Measurements from ENCODE around the gene REL.

DNA sequence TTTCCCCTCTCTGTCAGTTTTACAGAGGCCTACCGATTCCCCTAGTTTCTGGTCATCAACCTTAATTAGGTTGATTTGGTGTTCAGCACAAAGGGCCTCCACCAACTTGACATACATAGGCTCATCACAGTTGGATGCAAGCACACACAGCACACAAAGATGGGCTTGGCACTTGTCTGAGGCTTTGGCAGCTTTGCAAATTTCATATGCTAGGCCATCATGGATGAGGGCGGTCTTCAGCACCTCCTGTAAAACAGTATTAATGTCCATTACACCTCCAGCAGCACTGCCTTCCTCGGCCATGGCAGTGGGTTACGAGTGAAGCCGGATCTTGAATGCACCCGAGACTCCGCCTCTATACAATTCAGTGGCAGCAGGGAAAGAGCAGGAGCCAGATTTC, 56.9 kb downstream of the REL start:
- TF ChIP-seq ZNF155 (tag by site-specific recombination; IDR thresholded peaks at IDR 0.05) (no peak), SALL2 (tag by site-specific recombination; IDR thresholded peaks at IDR 0.05; ENCODE audit: borderline replicate concordance) (no peak), ZNF48 (tag by site-specific recombination; IDR thresholded peaks at IDR 0.05) (no peak), ZNF335 (tag by site-specific recombination; conservative IDR thresholded peaks at IDR 0.05) (no peak), ZNF510 (tag by site-specific recombination; IDR thresholded peaks at IDR 0.05; ENCODE audit: insufficient replicate concordance) (no peak), YY2 (tag by site-specific recombination; IDR thresholded peaks at IDR 0.05) (no peak), ZNF23 (tag by site-specific recombination; IDR thresholded peaks at IDR 0.05; ENCODE audit: borderline replicate concordance) (no peak)
- TF ChIP-seq, protein P1, sequence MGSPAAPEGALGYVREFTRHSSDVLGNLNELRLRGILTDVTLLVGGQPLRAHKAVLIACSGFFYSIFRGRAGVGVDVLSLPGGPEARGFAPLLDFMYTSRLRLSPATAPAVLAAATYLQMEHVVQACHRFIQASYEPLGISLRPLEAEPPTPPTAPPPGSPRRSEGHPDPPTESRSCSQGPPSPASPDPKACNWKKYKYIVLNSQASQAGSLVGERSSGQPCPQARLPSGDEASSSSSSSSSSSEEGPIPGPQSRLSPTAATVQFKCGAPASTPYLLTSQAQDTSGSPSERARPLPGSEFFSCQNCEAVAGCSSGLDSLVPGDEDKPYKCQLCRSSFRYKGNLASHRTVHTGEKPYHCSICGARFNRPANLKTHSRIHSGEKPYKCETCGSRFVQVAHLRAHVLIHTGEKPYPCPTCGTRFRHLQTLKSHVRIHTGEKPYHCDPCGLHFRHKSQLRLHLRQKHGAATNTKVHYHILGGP (tag by site-specific recombination; IDR thresholded peaks at IDR 0.05) = no peak
- TF ChIP-seq, protein P2, sequence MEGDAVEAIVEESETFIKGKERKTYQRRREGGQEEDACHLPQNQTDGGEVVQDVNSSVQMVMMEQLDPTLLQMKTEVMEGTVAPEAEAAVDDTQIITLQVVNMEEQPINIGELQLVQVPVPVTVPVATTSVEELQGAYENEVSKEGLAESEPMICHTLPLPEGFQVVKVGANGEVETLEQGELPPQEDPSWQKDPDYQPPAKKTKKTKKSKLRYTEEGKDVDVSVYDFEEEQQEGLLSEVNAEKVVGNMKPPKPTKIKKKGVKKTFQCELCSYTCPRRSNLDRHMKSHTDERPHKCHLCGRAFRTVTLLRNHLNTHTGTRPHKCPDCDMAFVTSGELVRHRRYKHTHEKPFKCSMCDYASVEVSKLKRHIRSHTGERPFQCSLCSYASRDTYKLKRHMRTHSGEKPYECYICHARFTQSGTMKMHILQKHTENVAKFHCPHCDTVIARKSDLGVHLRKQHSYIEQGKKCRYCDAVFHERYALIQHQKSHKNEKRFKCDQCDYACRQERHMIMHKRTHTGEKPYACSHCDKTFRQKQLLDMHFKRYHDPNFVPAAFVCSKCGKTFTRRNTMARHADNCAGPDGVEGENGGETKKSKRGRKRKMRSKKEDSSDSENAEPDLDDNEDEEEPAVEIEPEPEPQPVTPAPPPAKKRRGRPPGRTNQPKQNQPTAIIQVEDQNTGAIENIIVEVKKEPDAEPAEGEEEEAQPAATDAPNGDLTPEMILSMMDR (tag by site-specific recombination; IDR thresholded peaks at IDR 0.05) = no peak
- TF ChIP-seq, protein P3, sequence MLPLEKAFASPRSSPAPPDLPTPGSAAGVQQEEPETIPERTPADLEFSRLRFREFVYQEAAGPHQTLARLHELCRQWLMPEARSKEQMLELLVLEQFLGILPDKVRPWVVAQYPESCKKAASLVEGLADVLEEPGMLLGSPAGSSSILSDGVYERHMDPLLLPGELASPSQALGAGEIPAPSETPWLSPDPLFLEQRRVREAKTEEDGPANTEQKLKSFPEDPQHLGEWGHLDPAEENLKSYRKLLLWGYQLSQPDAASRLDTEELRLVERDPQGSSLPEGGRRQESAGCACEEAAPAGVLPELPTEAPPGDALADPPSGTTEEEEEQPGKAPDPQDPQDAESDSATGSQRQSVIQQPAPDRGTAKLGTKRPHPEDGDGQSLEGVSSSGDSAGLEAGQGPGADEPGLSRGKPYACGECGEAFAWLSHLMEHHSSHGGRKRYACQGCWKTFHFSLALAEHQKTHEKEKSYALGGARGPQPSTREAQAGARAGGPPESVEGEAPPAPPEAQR (tag by site-specific recombination; IDR thresholded peaks at IDR 0.05) = no peak

Measured in HEK293 (cell line).